HepG2 (cell line): ENCODE results near the gene IGF2BP1. TPM values are rescaled to one million over a fixed set of nuclear protein-coding genes. Genes with fewer than 3 reads are reported as not detected.

ENCODE experiments used
- BORCS8-MEF2B ChIP-seq: sonication (generic); formaldehyde crosslinking; IDR thresholded peaks from 2 replicates; pipeline ENCODE4 v1.8.0; 2022; ENCODE audit warnings: mild to moderate bottlenecking, missing genetic modification reagents
- HCFC1 ChIP-seq: fragments of 150-350 bp; IDR thresholded peaks from 2 replicates; pipeline ENCODE4 v1.6.1; 2014; ENCODE audit warnings: low read depth, low read length
- IKZF4 ChIP-seq: sonication (generic); formaldehyde crosslinking; IDR thresholded peaks from 2 replicates; pipeline ENCODE4 v1.5.1; 2020; ENCODE audit warnings: borderline replicate concordance, mild to moderate bottlenecking, low read depth, missing genetic modification reagents; ENCODE audit errors: not compliant biosample characterization
- MED13 ChIP-seq: sonication (generic); formaldehyde crosslinking; IDR thresholded peaks from 2 replicates; pipeline ENCODE4 v1.5.0; 2020; ENCODE audit warnings: missing genetic modification reagents
- NR0B2 ChIP-seq: sonication (generic); formaldehyde crosslinking; IDR thresholded peaks from 2 replicates; pipeline ENCODE4 v1.4.0; 2020; ENCODE audit warnings: mild to moderate bottlenecking, missing genetic modification reagents
- PHF8 ChIP-seq: sonication (generic); formaldehyde crosslinking; IDR thresholded peaks from 2 replicates; pipeline ENCODE4 v1.5.0; 2020; ENCODE audit warnings: missing genetic modification reagents
- RAD51 ChIP-seq: fragments of 450-650 bp; IDR thresholded peaks from 2 replicates; pipeline ENCODE4 v1.6.1; 2016; ENCODE audit warnings: borderline replicate concordance
- RORA ChIP-seq: sonication (generic); formaldehyde crosslinking; IDR thresholded peaks from 2 replicates; pipeline ENCODE4 v1.5.0; 2020; ENCODE audit warnings: mild to moderate bottlenecking, missing genetic modification reagents, moderate library complexity
- SAP130 ChIP-seq: IDR thresholded peaks from 2 replicates; pipeline ENCODE4 v1.6.1; 2016; ENCODE audit warnings: low read depth
- SIX1 ChIP-seq: sonication (generic); formaldehyde crosslinking; IDR thresholded peaks from 2 replicates; pipeline ENCODE4 v1.4.0; 2020; ENCODE audit warnings: missing genetic modification reagents, borderline replicate concordance
- SMAD1 ChIP-seq: sonication (generic); formaldehyde crosslinking; IDR thresholded peaks from 2 replicates; pipeline ENCODE4 v1.4.0; 2020; ENCODE audit warnings: missing genetic modification reagents, low read depth, mild to moderate bottlenecking, borderline replicate concordance
- SRF ChIP-seq: IDR thresholded peaks from 2 replicates; pipeline ENCODE4 v1.6.1; 2011; ENCODE audit warnings: mild to moderate bottlenecking, low read depth, low read length, moderate library complexity
- TBL1XR1 ChIP-seq: fragments of 150-350 bp; IDR thresholded peaks from 2 replicates; pipeline ENCODE4 v1.6.1; 2014; ENCODE audit warnings: borderline replicate concordance, low read length; ENCODE audit not compliant: partially characterized antibody
- TEAD2 ChIP-seq: sonication (generic); formaldehyde crosslinking; IDR thresholded peaks from 2 replicates; pipeline ENCODE4 v1.9.0; 2021; ENCODE audit warnings: missing genetic modification reagents
- TEAD3 ChIP-seq: optimal IDR thresholded peaks from 2 replicates; pipeline ENCODE3; 2016; ENCODE audit warnings: borderline replicate concordance
- ZBTB7A ChIP-seq: sonication (generic); formaldehyde crosslinking; IDR thresholded peaks from 2 replicates; pipeline ENCODE4 v1.8.0; 2022; ENCODE audit warnings: mild to moderate bottlenecking, missing genetic modification reagents
- ZBTB7B ChIP-seq: sonication (generic); formaldehyde crosslinking; IDR thresholded peaks from 2 replicates; pipeline ENCODE4 v1.4.0; 2020; ENCODE audit warnings: missing genetic modification reagents
- ZFX ChIP-seq: sonication (generic); formaldehyde crosslinking; IDR thresholded peaks from 2 replicates; pipeline ENCODE4 v1.4.0; 2020; ENCODE audit warnings: mild to moderate bottlenecking, low read depth, missing genetic modification reagents, moderate library complexity
- ZNF281 ChIP-seq: sonication (generic); formaldehyde crosslinking; IDR thresholded peaks from 2 replicates; pipeline ENCODE4 v1.4.0; 2020; ENCODE audit warnings: missing genetic modification reagents, borderline replicate concordance
- ZNF746 ChIP-seq: sonication (generic); formaldehyde crosslinking; IDR thresholded peaks from 2 replicates; pipeline ENCODE4 v1.8.0; 2022; ENCODE audit warnings: mild to moderate bottlenecking, missing genetic modification reagents
- ZNF75D ChIP-seq: sonication (generic); formaldehyde crosslinking; IDR thresholded peaks from 2 replicates; pipeline ENCODE4 v1.8.1; 2023; ENCODE audit warnings: missing genetic modification reagents, mild to moderate bottlenecking, borderline replicate concordance
- ZNF784 ChIP-seq: sonication (generic); formaldehyde crosslinking; IDR thresholded peaks from 2 replicates; pipeline ENCODE4 v1.5.1; 2020; ENCODE audit warnings: missing genetic modification reagents, mild to moderate bottlenecking, borderline replicate concordance
- polyA plus RNA-seq, 8 experiments: library from polyadenylated mRNA; depleted of rRNA in 3 of 8; stranded (reverse) in 7 of 8; unstranded in 1 of 8; fragments of >200 nt; fragmentation: Illumina TruSeq in 4 of 8; extraction: Trizol in 4 of 8; gene quantifications; 2 replicates each; pipeline versions ENCODE4 v1.2.1 to v1.2.3, GENCODE V29; 2011 to 2016; ENCODE audit warnings: low read depth in 4 of 8, missing spikeins in 1 of 8, mixed read lengths in 1 of 8; ENCODE audit not compliant: insufficient read depth in 1 of 8
- total RNA-seq, 5 experiments: library from RNA; depleted of rRNA; stranded (reverse); fragments of >200 nt; fragmentation: Illumina TruSeq; extraction: Trizol; gene quantifications; 2 replicates each; pipeline ENCODE4 v1.2.3, GENCODE V29; 2016; ENCODE audit warnings: low read depth in 1 of 5

IGF2BP1 gene
- total and polyA plus RNA-seq, 2 of the 13 experiments (the other 11 are each of a cell fraction or from before 2014, with no cell fraction given): 29.7 to 75.1 TPM

GRCh38 chr17:49013311-49014213, 16.4 kb downstream of the IGF2BP1 start (continued):
- 0 out of 2 replicates have a peak, but pooled peaks have one; percentile 20 for TF ChIP-seq ZNF746
- peak; percentile 43; the same call in 1 of the 2 replicates for TF ChIP-seq ZFX (CRISPR knock-in tag)
- TF ChIP-seq ZBTB7A (CRISPR knock-in tag): 0 out of 2 replicates have a peak, but pooled peaks have one; percentile 5
- TF ChIP-seq TEAD2 (CRISPR knock-in tag): no peak
- no peak for TF ChIP-seq SRF
- TF ChIP-seq TBL1XR1: no peak
- TF ChIP-seq HCFC1: 0 out of 2 replicates have a peak, but pooled peaks have one; percentile 20
- TF ChIP-seq SMAD1 (CRISPR knock-in tag): no peak
- no peak for TF ChIP-seq RORA (CRISPR knock-in tag)
- no peak for TF ChIP-seq SIX1 (CRISPR knock-in tag)
- no peak for TF ChIP-seq IKZF4
- peak; percentile 47; the same call in 1 of the 2 replicates for TF ChIP-seq BORCS8-MEF2B
- TF ChIP-seq RAD51: no peak
- peak; percentile 79 for TF ChIP-seq ZBTB7B (CRISPR knock-in tag)
- TF ChIP-seq SAP130 (CRISPR knock-in tag): 0 out of 2 replicates have a peak, but pooled peaks have one; percentile 20
- TF ChIP-seq ZNF281: peak; percentile 87
- peak; percentile 33; the same call in 1 of the 2 replicates for TF ChIP-seq MED13
- no peak for TF ChIP-seq ZNF75D (CRISPR knock-in tag)
- peak; percentile 55; the same call in 1 of the 2 replicates for TF ChIP-seq PHF8 (CRISPR knock-in tag)
- peak; percentile 35 for TF ChIP-seq TEAD3 (CRISPR knock-in tag)
- peak; percentile 74; the same call in 1 of the 2 replicates for TF ChIP-seq NR0B2 (CRISPR knock-in tag)
- no peak for TF ChIP-seq ZNF784 (CRISPR knock-in tag)
